Memory B cell (primary cell): Measurements from ENCODE around the gene COL6A3.
"Not testable (repeated sequence)": the region's sequence is repeated elsewhere in the genome, so short reads cannot be mapped to it uniquely, and the experiment has no call there.

ENCODE experiments used
- ATAC-seq: fragments of 150-1000 bp; cut with Tn5 transposase; 2 replicates; pipeline ENCODE4 v1.10.0; 2021; ENCODE audit warnings: low read depth, mild to moderate bottlenecking, moderate library complexity
- DNase-seq, 2 donors: peaks; one replicate each; pipeline ENCODE4 v3.0.0; 2022; ENCODE audit warnings: low spot score in 2 of 2
- H3K27ac Mint-ChIP-seq: one replicate; pipeline ENCODE4 v1.8.0; 2022; ENCODE audit warnings: mild to moderate bottlenecking, moderate library complexity, mixed read lengths
- H3K27me3 Mint-ChIP-seq: one replicate; pipeline ENCODE4 v1.8.0; 2022; ENCODE audit warnings: mixed read lengths
- H3K36me3 Mint-ChIP-seq: one replicate; pipeline ENCODE4 v1.8.0; 2022; ENCODE audit warnings: mild to moderate bottlenecking, mixed read lengths
- H3K4me1 Mint-ChIP-seq: one replicate; pipeline ENCODE4 v1.8.0; 2022; ENCODE audit warnings: mixed read lengths
- H3K4me3 Mint-ChIP-seq: one replicate; pipeline ENCODE4 v1.8.0; 2022; ENCODE audit warnings: mild to moderate bottlenecking, moderate library complexity, mixed read lengths
- H3K9me3 Mint-ChIP-seq: one replicate; pipeline ENCODE4 v1.8.0; 2022; ENCODE audit warnings: mixed read lengths

COL6A3 gene

DNA sequence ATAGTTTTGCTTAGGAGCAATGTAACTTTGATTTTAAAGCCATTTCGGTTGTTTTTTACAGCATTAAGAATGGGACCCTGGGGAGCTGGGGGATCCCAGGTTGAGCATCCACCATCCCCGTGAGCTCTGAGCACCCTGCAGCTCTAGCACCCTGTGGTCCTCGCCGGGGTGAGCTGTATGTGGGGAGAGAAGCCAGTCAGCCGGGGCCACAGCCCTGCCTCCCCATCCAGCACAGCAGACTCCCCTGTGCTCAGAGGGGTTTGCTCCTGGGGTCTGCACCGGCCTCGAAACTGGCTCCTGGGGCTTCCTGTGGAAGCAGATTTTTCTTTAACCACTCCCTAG, 1.3 kb downstream of the COL6A3 start:
- Mint-ChIP-seq H3K27ac (no peak overlapping the region), H3K4me1 (no peaks in the 10 kb centered on the region), H3K36me3 (no peaks in the 10 kb centered on the region), H3K27me3 (peaks cover 8% of the 10 kb centered on the region), H3K4me3 (no peak overlapping the region), H3K9me3 (no peaks in the 10 kb centered on the region)
- DNase-seq (no peak), ATAC-seq (no peak)

DNA sequence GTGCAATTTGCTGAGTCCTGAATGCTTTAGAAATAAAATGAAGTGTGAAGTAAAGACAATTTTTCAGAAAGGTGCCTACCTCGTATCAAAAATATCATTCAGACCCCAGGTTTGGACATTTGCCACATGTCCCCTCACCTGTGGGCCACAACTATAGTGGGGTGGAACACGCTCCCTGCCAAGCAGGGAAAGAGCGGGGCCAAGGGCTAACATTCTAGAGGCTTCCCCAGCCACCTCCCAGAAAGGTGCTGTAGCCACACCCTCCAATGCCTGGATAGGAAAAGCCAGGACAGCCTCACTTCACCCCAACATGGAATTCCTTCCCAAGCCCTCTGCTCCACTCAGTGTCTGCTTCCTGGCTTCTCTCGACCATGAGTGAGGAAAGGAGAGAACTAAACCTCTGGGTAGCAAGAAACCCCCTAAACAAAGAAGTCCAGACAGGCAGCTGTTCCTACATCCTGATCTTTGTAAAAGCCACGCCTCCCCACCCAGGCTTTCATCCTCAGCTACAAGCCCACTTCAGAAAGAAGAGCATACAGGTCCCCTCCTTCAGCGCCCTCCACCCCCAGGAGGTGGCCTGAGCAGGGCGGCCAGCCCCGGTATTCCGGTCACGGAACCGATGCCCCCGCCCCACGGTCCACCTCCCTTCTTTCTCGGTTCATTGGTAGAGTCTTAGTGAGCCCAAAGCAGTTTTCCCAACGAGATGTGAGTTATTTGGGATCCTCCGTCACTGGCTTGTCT, 2.1 kb downstream of the COL6A3 start:
- Mint-ChIP-seq H3K4me1 (no peaks in the 10 kb centered on the region), H3K36me3 (no peaks in the 10 kb centered on the region), H3K4me3 (no peak overlapping the region), H3K27ac (no peak overlapping the region), H3K27me3 (peaks cover 6% of the 10 kb centered on the region), H3K9me3 (no peaks in the 10 kb centered on the region)
- DNase-seq (no peak), ATAC-seq (no peak)

DNA sequence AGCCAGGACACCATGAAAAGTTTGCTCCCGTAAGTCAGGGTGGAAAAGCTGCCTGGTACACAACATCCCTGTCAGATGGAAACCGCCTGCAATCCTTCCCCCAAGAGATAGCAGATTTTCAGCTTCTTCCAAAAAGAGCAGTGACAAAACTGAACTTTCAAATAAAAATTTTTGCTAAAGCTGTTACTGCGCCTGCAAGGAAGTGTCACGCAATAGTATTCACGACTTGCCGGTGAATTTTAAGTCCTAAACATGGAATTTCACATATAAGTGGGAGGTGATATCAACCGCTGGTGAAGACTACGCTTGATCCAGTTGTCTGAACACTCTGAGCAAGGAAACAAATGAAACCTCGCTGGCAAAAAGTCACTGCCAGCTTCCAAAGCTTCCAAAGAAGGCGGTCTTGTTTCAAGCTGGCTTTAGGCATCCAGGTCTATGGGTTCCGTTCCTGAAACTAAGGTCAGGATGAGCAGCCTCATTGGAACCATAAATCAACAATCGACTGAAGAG, 2.8 kb downstream of the COL6A3 start:
- no peaks in the 10 kb centered on the region for H3K9me3 Mint-ChIP-seq
- no peaks in the 10 kb centered on the region for H3K36me3 Mint-ChIP-seq
- no peak overlapping the region for H3K4me3 Mint-ChIP-seq
- ATAC-seq, result no peak
- no peaks in the 10 kb centered on the region for H3K4me1 Mint-ChIP-seq
- no peak for DNase-seq
- peaks cover 6% of the 10 kb centered on the region for H3K27me3 Mint-ChIP-seq
- no peak overlapping the region for H3K27ac Mint-ChIP-seq

GRCh38 chr2:237409263-237409662, 4.7 kb downstream of the COL6A3 start:
- H3K9me3 Mint-ChIP-seq, H3K4me1 Mint-ChIP-seq, H3K36me3 Mint-ChIP-seq, ATAC-seq, H3K4me3 Mint-ChIP-seq, DNase-seq, H3K27me3 Mint-ChIP-seq, H3K27ac Mint-ChIP-seq: not testable (repeated sequence)

GRCh38 chr2:237408335-237409000, 5.5 kb downstream of the COL6A3 start:
- Mint-ChIP-seq H3K9me3 (no peaks in the 10 kb centered on the region), H3K4me3 (no peak overlapping the region), H3K36me3 (no peaks in the 10 kb centered on the region), H3K4me1 (no peaks in the 10 kb centered on the region), H3K27ac (no peak overlapping the region), H3K27me3 (peaks cover 6% of the 10 kb centered on the region)
- ATAC-seq (no peak), DNase-seq (no peak)

- Mint-ChIP-seq H3K27me3 (peaks cover 6% of the 10 kb centered on the region), H3K36me3 (no peaks in the 10 kb centered on the region), H3K4me1 (no peaks in the 10 kb centered on the region), H3K4me3 (no peak overlapping the region), H3K27ac (no peak overlapping the region), H3K9me3 (no peaks in the 10 kb centered on the region)
- ATAC-seq (no peak), DNase-seq (no peak)
These were observed 6.3 kb downstream of the COL6A3 start for GRCh38 chr2:237407700-237408099.

GRCh38 chr2:237406371-237406895, 7.5 kb downstream of the COL6A3 start:
- Mint-ChIP-seq H3K27ac (no peak overlapping the region), H3K9me3 (no peaks in the 10 kb centered on the region), H3K27me3 (peaks cover 6% of the 10 kb centered on the region), H3K4me3 (no peak overlapping the region), H3K4me1 (no peaks in the 10 kb centered on the region), H3K36me3 (no peaks in the 10 kb centered on the region)
- DNase-seq (no peak), ATAC-seq (no peak)

GRCh38 chr2:237405605-237406004, 8.4 kb downstream of the COL6A3 start:
- Mint-ChIP-seq H3K27ac (no peak overlapping the region), H3K4me1 (no peaks in the 10 kb centered on the region), H3K9me3 (no peaks in the 10 kb centered on the region), H3K36me3 (no peaks in the 10 kb centered on the region), H3K27me3 (peaks cover 6% of the 10 kb centered on the region), H3K4me3 (no peak overlapping the region)
- DNase-seq, result no peak
- no peak for ATAC-seq

GRCh38 chr2:237405006-237405559, 8.9 kb downstream of the COL6A3 start:
- no peaks in the 10 kb centered on the region for H3K9me3 Mint-ChIP-seq
- H3K4me3 Mint-ChIP-seq, result no peak overlapping the region
- DNase-seq (no peak), ATAC-seq (no peak)
- H3K27me3 Mint-ChIP-seq, result peaks cover 6% of the 10 kb centered on the region
- H3K36me3 Mint-ChIP-seq, result no peaks in the 10 kb centered on the region
- no peaks in the 10 kb centered on the region for H3K4me1 Mint-ChIP-seq
- H3K27ac Mint-ChIP-seq, result no peak overlapping the region

DNA sequence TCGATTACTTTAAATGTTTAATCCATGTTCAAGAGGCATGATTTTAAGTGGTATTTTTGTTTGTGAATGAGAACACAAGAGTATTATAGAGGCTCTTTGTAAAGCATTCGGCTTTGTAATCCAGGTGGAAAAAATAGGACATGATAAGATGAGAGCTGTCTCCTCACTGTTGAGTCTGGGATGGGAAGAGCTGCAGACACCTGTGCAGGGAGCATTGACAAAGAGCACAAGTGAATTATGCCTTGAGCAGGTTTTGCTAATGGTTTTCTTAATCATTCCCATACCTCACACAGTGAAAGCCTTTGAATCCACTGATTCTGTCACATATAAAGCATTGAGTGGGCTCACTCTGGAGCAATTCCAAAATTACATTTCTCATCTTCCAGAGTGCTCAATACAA, 9.6 kb downstream of the COL6A3 start:
- H3K4me3 Mint-ChIP-seq, result no peak overlapping the region
- ATAC-seq, result no peak
- DNase-seq, result no peak
- H3K9me3 Mint-ChIP-seq, result no peaks in the 10 kb centered on the region
- H3K27me3 Mint-ChIP-seq, result peaks cover 5% of the 10 kb centered on the region
- no peaks in the 10 kb centered on the region for H3K36me3 Mint-ChIP-seq
- no peaks in the 10 kb centered on the region for H3K4me1 Mint-ChIP-seq
- no peak overlapping the region for H3K27ac Mint-ChIP-seq

DNA sequence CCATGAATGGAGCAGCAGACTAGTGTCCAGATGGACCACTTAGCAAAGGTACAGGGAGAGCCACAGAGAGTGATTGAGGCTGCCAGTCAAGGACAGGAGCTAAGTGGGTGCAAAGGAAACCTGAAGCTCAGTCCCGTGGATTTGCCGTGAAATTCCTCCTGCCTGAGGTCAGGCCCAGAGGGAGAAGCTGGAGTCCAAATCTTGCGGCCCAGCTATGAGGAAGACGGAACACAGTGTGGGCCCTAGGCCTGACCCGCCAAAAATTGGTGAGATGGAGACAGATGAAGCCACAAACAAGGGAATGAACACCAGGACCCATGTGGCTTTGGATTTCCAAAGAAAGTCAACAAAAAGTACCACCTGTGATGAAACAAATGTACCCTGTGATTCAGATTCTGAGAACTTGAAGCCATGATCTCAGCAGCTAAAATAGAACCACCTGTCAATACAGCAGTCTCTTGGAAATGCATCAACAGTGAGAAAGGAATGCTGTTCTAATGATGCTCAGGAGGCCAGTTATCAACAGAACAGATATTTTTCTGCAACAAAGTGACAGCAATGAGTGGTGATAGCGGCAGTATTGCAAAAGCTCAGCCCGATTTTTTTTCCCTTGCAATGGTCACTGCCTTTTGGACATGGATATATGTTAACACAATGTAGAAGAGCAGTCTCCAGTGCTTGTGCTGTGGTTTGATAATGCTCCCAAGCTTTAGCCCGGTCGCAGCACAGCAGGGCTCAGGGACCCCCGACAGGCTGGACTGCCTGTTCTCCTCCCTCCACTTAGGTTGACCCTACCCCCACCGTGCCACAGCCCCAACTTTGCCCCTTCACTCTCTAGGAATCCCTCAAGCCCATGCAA, 10.7 kb downstream of the COL6A3 start:
- no peak overlapping the region for H3K4me3 Mint-ChIP-seq
- no peak for ATAC-seq
- H3K27me3 Mint-ChIP-seq, result peaks cover 4% of the 10 kb centered on the region
- DNase-seq, result no peak
- H3K9me3 Mint-ChIP-seq, result no peaks in the 10 kb centered on the region
- H3K36me3 Mint-ChIP-seq, result no peaks in the 10 kb centered on the region
- H3K4me1 Mint-ChIP-seq, result no peaks in the 10 kb centered on the region
- no peak overlapping the region for H3K27ac Mint-ChIP-seq

- Mint-ChIP-seq H3K27me3 (peaks cover 8% of the 10 kb centered on the region), H3K36me3 (no peaks in the 10 kb centered on the region), H3K9me3 (no peaks in the 10 kb centered on the region), H3K4me3 (no peak overlapping the region), H3K4me1 (no peaks in the 10 kb centered on the region), H3K27ac (no peak overlapping the region)
- DNase-seq (no peak), ATAC-seq (no peak)
These were observed 13.8 kb downstream of the COL6A3 start for GRCh38 chr2:237400199-237400598.

GRCh38 chr2:237397072-237397471, 16.9 kb downstream of the COL6A3 start:
- Mint-ChIP-seq H3K4me1 (no peaks in the 10 kb centered on the region), H3K9me3 (no peaks in the 10 kb centered on the region), H3K27me3 (peaks cover 16% of the 10 kb centered on the region), H3K4me3 (no peak overlapping the region), H3K27ac (no peak overlapping the region), H3K36me3 (no peaks in the 10 kb centered on the region)
- ATAC-seq (no peak), DNase-seq (no peak)

DNA sequence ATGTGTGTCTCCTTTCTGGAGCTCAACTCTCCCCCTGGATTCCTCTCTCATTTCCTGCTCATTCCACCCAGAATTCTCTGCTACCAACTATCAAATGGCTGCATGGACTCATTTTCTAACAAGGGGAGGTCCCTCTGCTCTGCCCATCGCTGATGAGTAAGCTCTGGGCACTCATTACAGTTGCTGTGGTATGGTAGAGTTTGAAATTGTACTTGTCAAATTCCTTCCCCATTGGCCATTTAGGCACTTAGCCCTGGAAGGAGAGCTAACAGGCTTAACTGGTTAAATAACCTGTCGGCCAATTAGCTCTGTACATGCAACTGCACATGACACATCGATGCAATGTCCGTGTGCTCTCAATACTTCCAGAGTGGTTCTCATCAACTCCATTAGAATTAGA, 20.4 kb downstream of the COL6A3 start:
- Mint-ChIP-seq H3K4me3 (no peak overlapping the region), H3K36me3 (no peaks in the 10 kb centered on the region), H3K4me1 (no peaks in the 10 kb centered on the region), H3K27ac (no peak overlapping the region), H3K27me3 (peaks cover 12% of the 10 kb centered on the region), H3K9me3 (no peaks in the 10 kb centered on the region)
- ATAC-seq, result no peak
- DNase-seq, result no peak
